Thoracic aorta (tissue), 2 donors: ENCODE data around the gene STIM1. TPM values are rescaled to one million over a fixed set of nuclear protein-coding genes. Genes with fewer than 3 reads are reported as not detected.
"Not testable (repeated sequence)": the region's sequence is repeated elsewhere in the genome, so short reads cannot be mapped to it uniquely, and the experiment has no call there.

Source experiments
- ATAC-seq: fragments of 150-250 bp; one replicate; pipeline ENCODE4 v1.8.0; 2017; ENCODE audit warnings: low read depth; ENCODE audit not compliant: insufficient number of reproducible peaks, low FRiP score
- DNase-seq: peaks from one replicate; pipeline ENCODE4 v3.0.0-alpha.2; 2020; ENCODE audit warnings: low spot score
- H3K27ac ChIP-seq, 2 donors: fragments of 200-600 bp; sonication (generic); 1 replicate in 1 of 2; 2 replicates in 1 of 2; pipeline ENCODE4 v1.5.1; 2016; ENCODE audit warnings: mild to moderate bottlenecking in 2 of 2, moderate library complexity in 2 of 2
- H3K27me3 ChIP-seq: fragments of 200-600 bp; sonication (generic); replicated peaks from 2 replicates; pipeline ENCODE4 v1.6.0; 2016; ENCODE audit warnings: mild to moderate bottlenecking; ENCODE audit not compliant: insufficient read depth
- H3K36me3 ChIP-seq: fragments of 200-600 bp; sonication (generic); one replicate; pipeline ENCODE4 v1.5.1; 2016
- H3K4me1 ChIP-seq, 2 donors: fragments of 200-600 bp; sonication (generic); 1 replicate in 1 of 2; 2 replicates in 1 of 2; pipeline versions ENCODE4 v1.5.1 to v1.6.0; 2016; ENCODE audit warnings: low read depth in 2 of 2, mild to moderate bottlenecking in 1 of 2; ENCODE audit not compliant: control insufficient read depth in 1 of 2
- H3K4me3 ChIP-seq: fragments of 200-600 bp; sonication (generic); 2 replicates; pipeline ENCODE4 v1.5.1; 2016; ENCODE audit warnings: mild to moderate bottlenecking
- H3K9me3 ChIP-seq: fragments of 200-600 bp; sonication (generic); 2 replicates; pipeline ENCODE4 v1.5.1; 2016
- CTCF ChIP-seq: fragments of 200-600 bp; sonication (generic); IDR thresholded peaks from one replicate; pipeline ENCODE4 v1.5.1; 2019; ENCODE audit warnings: antibody characterized with exemption
- total RNA-seq, 2 donors: library from RNA; depleted of rRNA; stranded (reverse); fragments of >200 nt; gene quantifications; one replicate each; pipeline versions ENCODE4 v1.1.0 to v1.2.3, GENCODE V29; 2016

Gene STIM1
- total RNA-seq, 2 donors from 2014 or later, result 53.8 to 63.0 TPM

- Histone ChIP-seq H3K9me3 (no peaks in the 10 kb centered on the region), H3K4me1 (no peaks in the 10 kb centered on the region), H3K27me3 (no peaks in the 10 kb centered on the region), H3K36me3 (peaks cover 30% of the 10 kb centered on the region), H3K27ac (no peak overlapping the region), H3K4me3 (no peak overlapping the region)
- DNase-seq, result no peak
- no peak for ATAC-seq
- TF ChIP-seq CTCF, result no peak
Measured at GRCh38 chr11:4127357-4127756, 271.9 kb downstream of the STIM1 start.

GRCh38 chr11:4130219-4130618 lies 274.8 kb downstream of the STIM1 start:
- not testable (repeated sequence) for H3K4me3 ChIP-seq, ATAC-seq, H3K27me3 ChIP-seq, H3K9me3 ChIP-seq, H3K27ac ChIP-seq, DNase-seq, H3K4me1 ChIP-seq
- H3K36me3 ChIP-seq, result peaks cover 25% of the 10 kb centered on the region

- no peak overlapping the region for H3K4me3 ChIP-seq
- no peak for TF ChIP-seq CTCF
- ATAC-seq (no peak), DNase-seq (no peak)
- H3K27me3 ChIP-seq, result no peaks in the 10 kb centered on the region
- no peaks in the 10 kb centered on the region for H3K4me1 ChIP-seq
- H3K36me3 ChIP-seq, result peaks cover 26% of the 10 kb centered on the region
- no peak overlapping the region for H3K27ac ChIP-seq
- peaks cover 2% of the 10 kb centered on the region for H3K9me3 ChIP-seq
Measured at GRCh38 chr11:4134806-4135205, 279.3 kb downstream of the STIM1 start.

GRCh38 chr11:4138497-4138896 lies 283.0 kb downstream of the STIM1 start:
- Histone ChIP-seq H3K27ac (no peak overlapping the region), H3K4me3 (no peak overlapping the region), H3K27me3 (no peaks in the 10 kb centered on the region), H3K4me1 (no peaks in the 10 kb centered on the region), H3K36me3 (peaks cover 32% of the 10 kb centered on the region), H3K9me3 (peaks cover 9% of the 10 kb centered on the region)
- no peak for TF ChIP-seq CTCF
- DNase-seq (no peak), ATAC-seq (no peak)

- ATAC-seq, result no peak
- Histone ChIP-seq H3K36me3 (peaks cover 23% of the 10 kb centered on the region), H3K27ac (no peak overlapping the region), H3K4me3 (no peak overlapping the region), H3K4me1 (no peaks in the 10 kb centered on the region), H3K27me3 (no peaks in the 10 kb centered on the region), H3K9me3 (peaks cover 9% of the 10 kb centered on the region)
- DNase-seq, result no peak
- no peak for TF ChIP-seq CTCF
Measured at GRCh38 chr11:4140067-4140636, 284.7 kb downstream of the STIM1 start.

Other genes with a start within 250 kb of the STIM1 start
- gene ART5, start 213.7 kb upstream of the STIM1 start, total RNA-seq, result not detected
- gene ART1, start 210.5 kb upstream of the STIM1 start, total RNA-seq, result not detected
- gene CHRNA10, start 184.3 kb upstream of the STIM1 start, total RNA-seq, result 1 to 10 TPM in 1 of 2 donors, not detected in 1; 1.8 TPM
- 100 to 1,000 TPM; 135 to 216 TPM for gene NUP98, start 58.1 kb upstream of the STIM1 start, total RNA-seq
- 10 to 100 TPM in 1 of 2 donors, 1 to 10 TPM in 1; 4.4 to 22.5 TPM for gene PGAP2, start 47.1 kb upstream of the STIM1 start, total RNA-seq
- 10 to 100 TPM; 49.4 to 69.7 TPM for gene RHOG, start 14.7 kb upstream of the STIM1 start, total RNA-seq
- 10 to 100 TPM; 43.3 to 55.1 TPM for gene RRM1, start 239.1 kb downstream of the STIM1 start, total RNA-seq